HG02970 (cell line): ENCODE data around the gene TMEM8B.

Experiments
- ATAC-seq: cut with Tn5 transposase; IDR thresholded peaks from one replicate; pipeline ENCODE4 v1.9.1; 2021; ENCODE audit warnings: mild to moderate bottlenecking, moderate library complexity, moderate number of reproducible peaks; ENCODE audit not compliant: unreplicated experiment, low FRiP score

The TMEM8B gene

DNA sequence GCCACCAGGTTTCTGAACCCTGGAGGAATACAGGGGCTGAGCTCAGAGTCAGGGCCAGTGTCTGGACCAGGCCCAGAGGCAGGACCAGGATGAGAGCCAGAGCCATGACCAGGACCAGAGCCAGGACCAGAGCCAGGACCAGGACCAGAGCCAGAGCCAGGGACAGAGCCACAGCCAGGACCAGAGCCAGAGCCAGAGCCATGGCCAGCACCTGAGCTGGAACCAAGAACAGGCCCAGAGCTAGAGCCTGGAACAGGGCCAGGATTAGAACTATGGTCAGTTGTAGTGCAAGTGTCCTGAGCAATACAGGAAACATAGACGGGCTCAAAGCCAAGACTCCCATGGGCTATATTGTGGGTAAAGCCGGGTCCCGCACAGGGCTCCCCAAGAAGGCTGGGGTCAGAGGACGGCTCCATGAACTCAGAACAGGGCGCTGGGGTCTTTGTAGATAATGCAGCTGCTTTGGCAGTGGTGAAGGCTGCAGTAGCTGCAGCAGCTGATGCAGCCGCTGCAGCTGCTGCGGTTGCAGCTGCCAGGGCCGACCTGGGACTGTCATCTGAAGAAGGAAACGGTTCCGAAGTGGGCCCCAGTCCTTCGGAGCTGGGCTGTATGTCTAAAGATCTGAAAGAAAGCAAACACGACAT lies 17.5 kb upstream of the TMEM8B start:
- no peak for ATAC-seq

DNA sequence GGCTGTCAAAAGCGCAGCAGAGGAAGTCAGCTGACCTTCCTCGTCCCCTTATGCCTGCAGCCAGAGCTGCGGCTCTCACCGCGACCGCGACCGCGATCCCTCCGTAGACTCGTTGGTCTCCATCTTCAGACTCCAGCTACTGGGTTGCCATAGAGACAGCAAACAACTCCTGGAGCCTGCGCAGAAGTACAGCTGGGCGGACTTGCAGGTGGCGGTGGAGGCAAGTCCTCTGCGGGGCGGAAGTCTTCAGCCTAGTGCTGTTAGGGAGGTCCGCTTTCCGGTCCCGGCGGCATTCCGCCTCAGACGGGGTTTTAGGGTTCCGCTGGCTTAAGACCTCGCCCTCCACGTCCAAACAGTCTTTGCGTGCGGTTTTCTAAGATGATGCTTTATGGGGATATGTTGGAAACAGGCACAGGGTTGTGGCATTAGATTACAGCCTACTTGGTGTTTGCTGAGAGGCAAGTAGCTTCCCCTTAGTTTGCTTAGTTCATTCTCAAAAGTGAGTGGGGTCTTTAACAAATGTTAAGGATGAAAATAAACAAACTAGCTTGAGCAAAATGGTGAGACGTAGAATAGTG lies 16.9 kb upstream of the TMEM8B start, which contains the start of gene SPAG8:
TSS of gene SPAG8 (minus strand) at position 238 of the 578 bp plus-strand sequence. CDS start at position 123, 115 bp downstream.
- ATAC-seq: peak; percentile 39

DNA sequence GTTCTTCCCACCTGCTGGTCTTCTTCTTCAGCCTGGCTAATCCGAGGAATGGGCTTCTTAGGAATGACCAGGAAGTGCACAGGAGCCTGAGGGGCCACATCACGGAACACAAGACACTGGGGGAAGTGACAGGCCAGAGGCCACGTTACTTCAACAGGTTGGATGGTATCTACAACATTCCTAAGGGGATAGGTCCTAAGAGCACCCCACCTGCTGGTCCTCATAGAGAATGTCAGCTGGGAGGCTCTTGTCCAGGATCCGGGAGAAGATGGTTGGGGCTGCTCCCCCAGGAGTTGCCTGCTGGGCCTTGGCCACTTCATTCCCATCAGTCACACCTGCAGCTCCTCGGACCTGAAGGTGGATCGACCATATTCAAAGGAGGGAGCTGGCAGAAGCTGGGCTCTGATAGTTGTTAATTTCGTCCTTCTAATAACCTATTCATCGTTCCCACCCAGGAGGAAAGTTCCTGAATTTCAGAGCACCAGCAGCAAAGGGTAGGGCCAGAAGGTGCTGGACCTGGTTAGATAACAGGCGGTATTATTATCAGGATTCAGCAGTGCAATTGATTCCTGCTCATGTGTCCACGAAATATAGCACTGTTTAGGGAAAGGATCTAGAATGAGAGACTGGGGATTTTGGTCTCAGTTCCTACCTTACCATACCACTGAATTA lies 15.5 kb upstream of the TMEM8B start:
- ATAC-seq: no peak

DNA sequence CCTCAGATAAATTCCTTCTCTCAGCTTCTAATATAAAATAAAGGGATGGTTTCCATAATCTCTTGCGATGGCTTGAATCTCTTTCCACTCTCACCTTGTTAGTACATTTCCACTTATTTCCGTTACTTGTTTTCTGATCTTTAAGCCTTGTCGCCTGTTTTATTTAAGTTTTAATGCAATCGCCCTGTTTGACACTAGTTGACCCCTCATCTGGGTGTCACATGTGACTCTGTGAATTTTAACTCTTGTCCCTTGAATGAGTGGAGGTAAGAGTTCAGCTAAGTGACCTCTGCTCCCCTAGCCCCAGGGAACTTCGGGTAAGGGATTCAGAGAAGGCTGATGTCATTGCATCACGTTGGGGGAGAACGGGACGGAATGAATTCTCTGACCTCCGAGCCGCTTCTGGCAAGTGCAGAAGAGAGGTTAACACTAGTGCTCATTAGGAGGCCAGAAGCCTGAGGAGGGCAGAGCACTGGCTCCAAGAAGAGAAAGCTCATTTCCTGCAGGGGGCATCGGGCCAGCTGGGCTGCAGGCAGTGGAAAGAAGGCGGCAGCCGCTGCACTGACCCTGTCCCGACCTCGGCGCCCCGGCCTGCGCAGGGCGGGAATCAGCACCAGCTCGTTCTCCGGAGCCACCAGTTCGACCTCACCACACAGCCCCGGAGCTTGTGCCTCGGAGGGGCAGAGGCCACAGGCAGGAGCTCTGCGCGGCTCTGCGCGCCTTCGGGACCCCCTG lies 14.8 kb upstream of the TMEM8B start:
- peak; percentile 12 for ATAC-seq

DNA sequence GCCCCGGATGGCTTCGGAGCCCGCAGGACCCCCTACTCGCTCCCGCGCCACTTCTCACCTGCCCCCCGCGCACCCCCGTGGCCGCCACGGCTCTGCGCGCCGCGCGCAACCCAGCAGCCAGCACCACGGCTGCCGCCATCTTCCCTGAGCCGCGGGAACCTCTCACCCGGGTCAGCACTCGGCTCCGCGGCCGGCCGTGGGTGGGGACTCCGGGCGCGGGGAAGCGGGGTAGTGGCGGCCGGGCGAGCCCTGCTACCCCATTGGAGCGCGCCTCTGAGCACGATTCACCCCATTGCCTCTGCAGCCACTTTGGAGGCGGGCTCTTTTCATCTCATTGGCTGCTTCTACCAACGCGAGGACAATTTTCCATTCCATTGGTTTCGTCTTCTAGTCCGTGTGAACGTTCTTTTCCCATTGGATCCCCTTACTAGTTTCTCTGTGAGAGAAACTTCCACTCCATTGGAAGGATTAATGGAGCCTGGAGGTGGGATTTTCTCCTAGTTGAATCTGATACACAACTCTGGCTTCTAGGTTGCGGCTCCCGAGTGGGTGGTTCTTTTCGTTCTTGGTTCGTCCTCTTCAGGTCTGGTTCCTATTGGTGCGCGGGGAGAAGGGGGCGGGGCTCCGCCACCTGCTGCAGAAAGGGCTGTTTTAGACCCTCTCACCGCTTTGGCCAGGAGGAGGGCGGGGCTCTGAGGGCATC lies 14.0 kb upstream of the TMEM8B start, which contains the start of gene HINT2:
TSS of gene HINT2 (minus strand) at position 202 of the 703 bp plus-strand sequence. CDS start at position 139, 63 bp downstream.
- ATAC-seq: peak; percentile 76

DNA sequence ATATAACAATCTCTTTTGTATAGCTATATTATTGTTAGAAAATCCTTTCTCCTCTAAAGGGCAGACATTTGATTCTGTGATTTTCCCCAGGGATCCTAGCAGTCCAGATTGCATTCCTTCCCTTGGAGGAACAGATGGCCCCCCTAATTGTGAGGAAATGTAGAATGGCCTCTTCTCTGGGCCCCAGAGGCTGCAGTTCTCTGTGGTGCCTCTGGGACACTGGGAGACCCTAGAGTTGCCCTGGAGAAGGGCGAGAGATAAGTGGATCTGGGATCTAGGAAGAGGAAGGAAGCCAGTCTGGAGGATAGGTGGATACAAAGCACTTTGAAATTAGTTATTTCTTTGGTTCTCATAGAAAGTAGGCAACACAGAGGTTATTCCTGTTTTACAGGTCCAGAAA lies 12.3 kb upstream of the TMEM8B start:
- no peak for ATAC-seq

DNA sequence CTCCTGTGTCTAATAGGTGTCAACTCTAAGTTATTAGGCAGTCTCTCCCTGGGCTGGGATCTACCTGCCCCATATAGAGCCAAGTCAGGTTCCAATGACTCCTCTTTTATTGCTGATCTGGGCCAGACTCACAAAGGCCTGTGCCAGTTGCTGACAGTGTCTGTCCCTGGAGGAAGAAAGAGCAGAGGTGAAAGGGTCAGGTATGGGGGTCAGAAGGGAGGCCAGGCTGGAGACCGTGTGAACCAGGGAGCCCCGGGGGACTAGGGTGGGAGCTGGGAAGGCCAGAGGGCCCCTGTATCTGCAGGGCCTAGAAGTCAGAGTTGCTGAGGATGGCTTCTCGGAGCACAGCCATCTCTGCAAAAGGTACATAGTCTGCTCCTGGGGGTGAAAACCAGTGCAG lies 10.7 kb upstream of the TMEM8B start:
- no peak for ATAC-seq

DNA sequence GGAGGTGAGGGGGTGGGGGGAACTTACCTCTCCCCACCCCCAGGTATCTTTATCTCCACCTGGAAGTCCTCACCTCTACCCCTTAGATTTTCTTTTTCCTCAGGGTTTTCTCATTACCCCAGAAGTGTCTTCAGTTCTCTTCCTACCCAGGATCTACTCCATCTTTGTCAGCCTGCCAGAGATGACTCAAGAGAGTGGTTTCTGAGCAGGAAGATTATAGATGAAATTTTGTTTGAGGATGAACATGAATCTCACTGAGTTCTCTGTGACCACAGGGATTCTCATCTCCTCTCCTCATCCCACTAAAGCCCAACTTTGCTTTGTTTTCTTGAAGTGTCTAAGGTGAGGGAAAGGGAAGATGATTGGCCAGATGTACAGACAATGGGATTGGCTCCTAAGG lies 9.0 kb upstream of the TMEM8B start:
- no peak for ATAC-seq

DNA sequence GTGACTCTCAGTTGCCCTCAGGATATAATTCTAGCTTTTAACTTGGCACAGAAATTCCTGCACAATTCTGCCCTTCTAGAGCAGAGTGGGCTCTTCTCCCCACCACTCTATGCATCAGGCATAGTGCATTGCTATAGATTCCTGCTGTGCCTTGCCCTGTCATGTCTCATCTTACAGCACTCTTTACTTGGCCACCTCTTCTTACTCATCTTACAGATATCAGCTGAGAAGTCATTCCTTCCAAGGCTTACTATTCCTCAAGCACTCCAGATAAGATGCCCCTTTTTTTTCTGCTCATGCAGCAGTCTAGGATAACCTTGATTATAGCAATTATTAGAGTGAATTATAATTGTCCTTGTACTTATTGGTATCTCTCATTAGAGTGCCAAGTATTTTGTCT lies 6.1 kb upstream of the TMEM8B start:
- no peak for ATAC-seq

DNA sequence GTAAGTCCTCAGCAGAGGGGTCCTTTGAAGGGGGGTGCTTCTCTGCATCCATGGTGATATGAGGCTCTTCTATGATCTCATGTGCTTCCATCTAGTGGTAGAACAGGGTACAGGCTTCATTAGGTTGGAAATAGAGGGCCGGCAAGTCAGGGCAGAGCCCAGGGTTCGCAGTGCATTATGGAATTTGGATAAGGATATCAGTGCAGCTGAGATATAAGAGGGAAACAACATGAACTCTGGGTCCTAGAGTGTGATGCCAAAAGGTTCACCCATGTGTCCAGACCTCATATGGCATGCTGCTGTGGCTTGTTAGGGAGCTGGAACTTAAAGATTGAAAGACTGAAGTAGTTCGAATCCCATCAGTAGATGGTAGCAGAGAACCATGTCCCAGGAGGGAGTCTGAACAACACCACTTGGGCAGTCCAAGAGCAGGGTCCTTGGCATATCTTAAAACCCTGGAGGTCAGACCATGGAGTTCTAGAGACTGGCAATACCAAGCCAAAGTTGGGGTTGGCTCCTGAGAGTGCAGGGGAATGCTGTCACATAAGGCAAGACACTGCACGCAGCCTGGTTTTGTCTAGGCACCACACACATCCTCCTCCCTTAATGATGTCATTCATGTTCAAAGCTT lies 2.8 kb upstream of the TMEM8B start:
- ATAC-seq: no peak

DNA sequence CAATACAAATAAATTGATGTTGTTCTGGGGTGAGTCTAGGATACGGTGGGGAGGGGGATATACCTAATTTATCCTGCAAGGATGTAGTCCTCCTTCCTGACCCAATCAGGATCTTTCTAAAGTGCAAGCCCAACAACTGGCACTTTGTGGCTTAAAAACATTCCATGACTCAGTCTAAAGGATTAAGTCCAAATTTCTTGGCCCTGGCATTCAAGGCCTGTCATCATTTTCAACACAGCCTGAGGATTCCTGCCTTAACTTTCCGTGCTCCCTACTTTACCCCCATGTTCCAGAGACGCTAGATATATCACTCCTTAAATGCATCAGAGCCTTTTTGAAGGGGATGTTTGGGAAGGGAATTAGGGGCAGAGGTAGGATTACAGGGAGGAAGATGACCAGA lies 1.5 kb upstream of the TMEM8B start:
- no peak for ATAC-seq

DNA sequence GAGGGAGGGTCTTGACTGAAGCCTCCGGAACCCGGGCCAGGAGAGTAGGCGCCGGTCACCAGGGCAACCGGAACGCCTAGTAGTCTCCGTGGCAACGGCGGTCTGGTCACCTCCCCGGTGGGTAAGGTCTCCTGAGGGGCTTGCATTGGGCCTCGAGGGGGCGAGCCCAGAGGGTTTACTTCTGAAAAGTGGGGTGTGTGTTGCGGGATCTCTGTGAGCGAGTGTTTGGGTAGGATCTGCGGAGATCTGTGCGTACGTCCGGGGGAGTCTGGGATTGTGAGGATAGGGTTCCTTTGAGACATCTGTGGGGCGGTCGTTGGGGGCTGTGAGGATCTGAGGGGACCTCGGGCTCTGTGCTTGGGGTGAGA lies 328 bp upstream of the TMEM8B start, which contains the start of gene FAM221B:
TSS of gene FAM221B (minus strand) at position 17 of the 368 bp plus-strand sequence. CDS start 2,571 bp downstream, outside the sequence.
- no peak for ATAC-seq

DNA sequence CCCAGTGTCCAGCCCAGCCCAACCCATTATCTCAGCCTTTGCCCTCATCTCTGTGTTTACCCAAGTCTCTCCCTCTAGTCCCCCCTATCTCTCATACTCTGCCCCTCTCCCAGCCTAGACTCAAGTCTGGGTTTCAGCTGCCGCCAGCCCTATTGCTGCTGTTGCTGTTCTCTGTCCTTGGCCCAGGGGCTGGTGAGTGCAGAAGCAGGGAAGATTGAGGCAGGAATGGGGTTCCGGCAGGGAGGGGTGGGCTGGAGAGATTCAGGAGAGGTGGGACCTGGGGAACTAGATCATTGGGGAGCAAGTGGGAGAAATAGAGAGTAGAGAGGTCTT lies 702 bp downstream of the TMEM8B start:
- ATAC-seq: no peak

DNA sequence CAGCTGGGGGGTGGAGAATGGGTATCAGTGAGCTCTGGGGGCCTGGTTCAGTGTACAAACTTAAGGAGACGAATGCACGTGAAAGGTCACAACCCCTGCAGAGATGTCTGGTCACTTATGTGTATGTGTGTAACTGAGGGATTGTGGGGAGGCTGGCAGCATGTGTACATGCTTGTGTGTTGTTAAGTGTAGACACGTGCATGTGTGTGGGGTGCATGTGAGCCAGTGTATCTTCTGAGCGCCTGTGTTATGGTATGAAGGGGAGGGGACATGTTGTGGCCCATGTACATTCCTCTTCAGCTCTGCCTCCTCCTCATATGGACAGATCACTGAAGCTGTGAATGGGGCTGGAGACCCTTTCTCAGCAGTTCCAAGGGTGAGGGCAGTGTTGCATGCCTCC lies 2.0 kb downstream of the TMEM8B start:
- ATAC-seq: no peak

DNA sequence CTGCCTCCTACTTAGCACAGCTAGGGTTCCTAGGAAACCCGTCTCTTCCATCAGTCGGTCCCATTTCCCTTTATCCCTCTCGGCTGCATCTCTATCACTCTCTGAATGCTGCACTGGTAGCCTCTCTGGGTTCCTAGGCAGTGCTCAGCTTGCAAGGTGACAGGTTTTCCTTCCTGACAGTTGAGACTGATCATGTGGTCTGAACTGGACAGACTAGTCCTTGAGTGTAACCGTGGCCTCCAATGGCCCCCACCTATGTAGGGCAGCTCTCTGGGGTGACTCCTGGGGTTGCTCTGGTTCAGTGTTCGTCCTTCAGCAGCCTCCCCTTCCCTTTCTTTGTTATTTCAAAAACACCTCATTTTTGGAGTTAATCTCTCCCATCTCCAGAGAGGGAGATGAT lies 3.8 kb downstream of the TMEM8B start:
- ATAC-seq: no peak

DNA sequence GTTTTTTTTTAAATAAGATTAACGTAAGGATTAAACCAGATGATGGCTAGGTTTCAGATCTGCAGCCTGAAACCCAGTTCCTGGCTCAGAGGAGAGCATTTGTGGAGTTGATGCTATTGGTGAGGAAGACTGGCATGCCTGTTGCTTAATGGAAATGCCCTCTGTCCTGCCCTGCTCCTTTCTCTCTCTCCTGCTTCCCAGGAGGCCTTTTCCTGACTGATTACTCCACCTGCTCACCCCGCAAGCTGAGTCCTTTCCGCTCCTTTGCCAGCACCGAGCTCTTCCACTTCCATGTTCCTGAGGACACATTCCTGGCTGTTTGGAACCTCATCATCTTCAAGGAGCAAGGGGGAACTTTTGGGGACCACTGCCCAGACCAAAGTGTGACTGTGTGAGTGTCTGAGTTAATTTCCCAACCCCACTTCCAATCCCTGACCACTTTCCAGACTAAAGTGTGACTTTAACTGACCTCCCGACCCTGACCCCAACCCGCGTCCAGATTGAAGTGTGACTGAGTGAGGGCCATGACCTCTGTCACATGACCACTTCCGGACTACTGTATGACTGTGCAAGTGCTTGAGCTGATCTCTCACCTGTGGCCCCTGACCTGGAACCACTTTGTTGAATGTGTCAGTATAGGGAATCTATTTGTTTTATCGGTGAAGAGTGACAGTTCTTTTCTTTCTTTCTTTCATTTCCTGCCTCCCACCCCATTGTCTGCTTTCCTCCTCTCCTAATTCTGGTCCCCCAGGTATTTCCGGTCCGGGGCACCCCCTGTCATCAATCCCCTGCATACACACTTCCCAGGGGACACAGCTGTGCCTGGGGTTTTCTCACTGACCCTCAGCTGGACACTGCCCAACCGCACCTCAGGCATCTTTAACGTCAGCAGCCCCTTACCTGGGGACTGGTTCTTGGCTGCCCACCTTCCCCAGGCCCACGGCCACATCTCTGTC lies 5.5 kb downstream of the TMEM8B start:
- ATAC-seq: no peak

DNA sequence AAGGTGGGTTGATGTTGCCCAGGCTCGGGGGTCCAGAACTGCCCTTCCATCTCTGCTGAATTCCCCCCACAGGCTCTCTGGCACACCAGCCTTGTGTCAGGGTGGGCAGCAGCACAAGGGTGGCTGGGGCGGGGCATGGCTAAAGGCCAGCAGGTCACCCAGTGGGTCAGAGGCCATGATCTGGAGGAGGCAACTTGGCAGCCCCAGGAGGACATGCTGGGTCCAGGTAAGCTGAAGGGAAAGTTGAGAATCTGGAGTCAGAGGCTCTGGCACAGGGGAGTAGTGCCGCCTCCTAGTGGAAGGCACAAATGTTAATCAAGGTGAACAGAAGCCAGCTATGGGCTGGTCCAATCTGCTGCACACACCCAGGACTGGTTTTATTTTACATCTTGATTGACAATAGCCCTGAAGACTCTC lies 6.2 kb downstream of the TMEM8B start:
- ATAC-seq: no peak

DNA sequence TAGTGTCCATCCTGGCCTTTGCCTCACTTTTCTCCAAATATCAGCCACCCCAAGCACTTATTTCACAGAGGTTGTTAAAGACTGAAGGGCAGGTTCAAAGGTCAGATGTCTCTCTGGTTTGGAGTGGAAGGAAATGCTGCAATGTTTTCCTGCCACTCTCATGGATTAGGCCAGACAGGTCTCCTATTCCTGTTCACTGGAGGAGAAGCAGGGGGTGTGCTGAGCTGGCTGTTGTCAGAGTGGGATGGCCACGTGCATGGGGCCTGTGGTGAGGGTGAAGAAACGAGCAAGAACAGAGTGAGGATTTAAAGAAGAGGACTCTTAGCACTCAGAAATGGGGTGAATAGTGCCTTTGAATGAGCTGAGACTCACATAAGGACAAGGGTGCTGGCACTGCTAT lies 6.7 kb downstream of the TMEM8B start:
- no peak for ATAC-seq

DNA sequence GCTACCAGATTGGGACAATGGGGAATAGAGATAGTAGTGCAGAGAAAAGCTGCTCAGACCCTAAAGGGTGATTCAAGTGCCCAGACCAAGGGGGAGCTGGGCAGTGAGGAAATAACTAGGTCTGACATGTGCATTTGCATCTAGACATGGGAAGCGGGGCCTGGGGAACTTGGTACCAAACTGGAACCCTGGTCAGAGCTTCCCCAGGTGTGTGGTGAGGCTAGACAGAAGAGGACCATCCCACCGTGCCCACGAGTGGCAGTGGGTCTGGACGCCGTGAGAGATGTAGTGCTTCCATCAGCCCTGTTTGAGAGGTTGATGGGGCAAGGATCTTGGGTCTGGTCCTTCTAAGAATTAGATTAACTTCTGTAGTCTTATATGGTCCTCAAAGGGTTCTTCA lies 7.6 kb downstream of the TMEM8B start:
- ATAC-seq: no peak
